RWPE1 (cell line): ENCODE data around the gene DSCAML1.

ENCODE experiments used
- CTCF ChIA-PET: fragments of 350-600 bp; sonication (Branson Sonifier 250); formaldehyde crosslinking; extraction: SDS; loops from one replicate; lab custom pipeline; 2021; lab: Yijun Ruan, JAX
- POLR2A ChIA-PET: fragments of 400-600 bp; formaldehyde crosslinking; extraction: SDS; loops from one replicate; lab custom pipeline; 2020; ENCODE audit warnings: antibody characterized with exemption; ENCODE audit not compliant: low non-redundant PET; lab: Yijun Ruan, JAX
- DNase-seq: peaks from one replicate; pipeline ENCODE4 v3.0.0; 2012; ENCODE audit warnings: low spot score
- H3K27ac ChIP-seq: fragments of 450-650 bp; 2 replicates; pipeline ENCODE4 v1.5.1; 2017
- TF ChIP-seq, protein P1 (sequence below): fragments of 450-650 bp; conservative IDR thresholded peaks from 2 replicates; pipeline ENCODE4 v1.5.1; 2017; ENCODE audit warnings: low read depth, mild to moderate bottlenecking

DSCAML1 gene

DNA sequence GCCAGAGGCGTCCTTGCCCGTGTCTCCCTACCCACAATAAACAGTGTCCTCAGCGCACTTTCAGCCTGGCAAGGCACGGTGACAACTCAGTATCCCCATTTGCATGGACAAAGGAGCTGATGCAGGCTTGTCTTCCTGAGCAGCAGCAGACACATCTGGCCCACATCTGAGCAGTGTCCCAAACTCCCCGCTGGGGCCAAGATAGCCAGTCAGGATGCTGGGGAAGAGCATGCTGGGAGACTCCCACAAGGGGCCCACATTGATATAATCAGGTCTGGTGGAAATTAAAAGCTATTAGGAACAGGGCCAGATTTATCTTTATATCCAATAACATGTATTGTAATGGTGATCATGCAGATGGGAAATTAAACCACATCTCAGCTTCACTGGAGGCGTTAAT lies 24.7 kb downstream of the DSCAML1 start:
- TF ChIP-seq, protein P1, sequence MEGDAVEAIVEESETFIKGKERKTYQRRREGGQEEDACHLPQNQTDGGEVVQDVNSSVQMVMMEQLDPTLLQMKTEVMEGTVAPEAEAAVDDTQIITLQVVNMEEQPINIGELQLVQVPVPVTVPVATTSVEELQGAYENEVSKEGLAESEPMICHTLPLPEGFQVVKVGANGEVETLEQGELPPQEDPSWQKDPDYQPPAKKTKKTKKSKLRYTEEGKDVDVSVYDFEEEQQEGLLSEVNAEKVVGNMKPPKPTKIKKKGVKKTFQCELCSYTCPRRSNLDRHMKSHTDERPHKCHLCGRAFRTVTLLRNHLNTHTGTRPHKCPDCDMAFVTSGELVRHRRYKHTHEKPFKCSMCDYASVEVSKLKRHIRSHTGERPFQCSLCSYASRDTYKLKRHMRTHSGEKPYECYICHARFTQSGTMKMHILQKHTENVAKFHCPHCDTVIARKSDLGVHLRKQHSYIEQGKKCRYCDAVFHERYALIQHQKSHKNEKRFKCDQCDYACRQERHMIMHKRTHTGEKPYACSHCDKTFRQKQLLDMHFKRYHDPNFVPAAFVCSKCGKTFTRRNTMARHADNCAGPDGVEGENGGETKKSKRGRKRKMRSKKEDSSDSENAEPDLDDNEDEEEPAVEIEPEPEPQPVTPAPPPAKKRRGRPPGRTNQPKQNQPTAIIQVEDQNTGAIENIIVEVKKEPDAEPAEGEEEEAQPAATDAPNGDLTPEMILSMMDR = no peak
- ChIA-PET CTCF (no interaction called here), POLR2A (no interaction called here)
- DNase-seq = no peak
- H3K27ac ChIP-seq = no peak overlapping the region

DNA sequence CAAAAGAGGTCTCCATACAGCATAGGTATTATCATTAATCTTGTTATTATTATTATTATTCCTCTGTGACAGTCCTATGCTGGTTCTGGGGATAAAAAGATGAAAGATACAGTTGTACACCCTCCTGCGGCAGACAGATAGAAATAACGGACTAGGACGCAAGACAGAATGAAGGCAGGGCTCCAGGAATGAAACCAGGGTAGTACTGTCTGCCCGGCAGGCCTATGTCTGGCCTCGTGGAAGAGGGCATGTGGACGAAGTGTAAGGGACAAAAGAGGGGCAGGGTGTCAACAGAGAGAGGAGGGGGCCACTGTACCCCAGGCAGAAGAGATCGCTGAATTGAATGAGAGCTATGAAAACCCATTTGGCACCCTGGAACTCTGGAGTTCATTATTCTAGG lies 25.2 kb downstream of the DSCAML1 start:
- TF ChIP-seq, protein P1 = no peak
- ChIA-PET CTCF (no interaction called here), POLR2A (no interaction called here)
- DNase-seq = no peak
- H3K27ac ChIP-seq = no peak overlapping the region

DNA sequence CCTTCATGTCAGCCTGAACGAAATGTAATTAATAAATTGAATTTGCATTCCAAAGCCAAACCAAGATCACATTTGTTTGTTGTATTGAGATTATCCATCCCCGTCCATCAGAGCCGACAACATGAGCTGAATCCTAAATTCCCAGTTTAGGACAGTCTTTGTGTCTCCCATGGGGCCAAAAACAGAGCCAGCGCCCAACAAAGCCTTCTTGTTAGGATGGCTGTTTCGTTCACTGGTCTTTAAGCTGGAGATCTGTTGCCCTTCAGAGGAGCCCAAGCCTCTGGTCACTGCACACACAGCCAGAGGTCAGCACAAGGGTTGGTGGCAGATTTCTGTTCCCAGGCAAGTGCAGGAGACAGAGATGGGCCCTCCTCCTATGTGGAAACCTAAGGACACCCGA lies 25.8 kb downstream of the DSCAML1 start:
- TF ChIP-seq, protein P1 = no peak
- ChIA-PET CTCF (no interaction called here), POLR2A (no interaction called here)
- no peak overlapping the region for H3K27ac ChIP-seq
- no peak for DNase-seq

DNA sequence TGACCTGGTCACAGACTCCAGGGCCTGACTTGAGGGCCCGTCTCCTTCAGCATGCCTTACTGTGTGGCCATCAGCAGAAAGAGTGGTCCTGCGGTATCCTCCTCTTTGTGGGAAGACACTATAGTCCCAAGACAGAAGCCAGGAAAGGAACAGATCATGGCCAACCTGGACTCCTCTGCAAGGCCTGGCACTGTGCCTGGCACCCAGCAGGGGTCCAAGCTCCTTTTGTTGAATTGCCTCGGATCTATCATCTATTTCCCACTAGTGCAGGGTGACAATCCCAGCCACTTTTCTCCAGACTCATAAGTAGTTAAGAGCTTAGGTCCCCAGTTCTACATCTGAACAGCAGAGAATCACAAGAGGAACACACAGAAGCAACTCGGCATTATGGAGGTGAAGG lies 27.0 kb downstream of the DSCAML1 start:
- POLR2A ChIA-PET = no interaction called here
- TF ChIP-seq, protein P1 = no peak
- H3K27ac ChIP-seq = no peak overlapping the region
- CTCF ChIA-PET = interaction anchor here (0.6 kb wide), 1 partner anchor 22 kb away, joined by 4 read pairs; no protein-coding TSS in a partner anchor
- DNase-seq = no peak

DNA sequence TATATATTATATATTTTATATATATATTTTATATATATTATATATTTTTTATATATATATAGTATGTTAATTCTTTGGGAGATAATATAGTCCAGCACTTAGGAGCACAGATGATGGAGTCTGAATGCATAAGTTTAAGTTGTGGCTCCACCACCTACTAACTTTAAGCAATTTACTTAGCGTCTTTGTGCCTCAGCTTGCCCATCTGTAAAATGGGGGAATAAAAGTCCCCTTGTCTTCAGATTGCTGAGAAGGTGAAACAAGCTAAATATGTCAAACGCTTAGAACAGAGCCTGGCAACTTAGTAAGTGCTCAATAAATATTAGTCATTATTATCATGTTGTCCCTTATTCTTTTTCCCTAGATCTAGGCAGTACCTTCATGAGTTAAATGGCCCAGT lies 27.5 kb downstream of the DSCAML1 start:
- POLR2A ChIA-PET = no interaction called here

DNA sequence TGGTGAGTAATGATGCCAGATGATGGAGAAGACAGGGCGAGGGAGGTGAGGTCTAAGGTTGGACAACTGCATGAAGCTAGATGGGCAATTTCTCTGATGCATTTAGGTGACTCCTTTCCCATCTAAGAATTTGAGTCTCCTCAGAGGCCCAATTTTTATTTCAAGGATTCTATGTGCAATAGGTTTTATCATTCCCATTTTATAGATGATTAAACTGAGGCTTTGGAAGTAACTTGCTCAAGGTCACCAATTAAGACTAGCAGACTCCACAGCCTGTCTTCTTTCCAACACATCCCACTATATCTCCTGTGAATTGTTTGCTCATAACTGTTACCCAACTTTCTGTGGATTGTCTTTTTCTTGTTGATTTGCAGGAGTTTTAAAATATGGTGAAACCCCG lies 28.5 kb downstream of the DSCAML1 start:
- POLR2A ChIA-PET = no interaction called here
- DNase-seq = no peak
- TF ChIP-seq, protein P1 = no peak
- CTCF ChIA-PET = no interaction called here
- H3K27ac ChIP-seq = no peak overlapping the region

More for the DNA sequence above, 27.5 kb downstream of the DSCAML1 start:
- TF ChIP-seq, protein P1 = no peak
- DNase-seq = no peak
- no peak overlapping the region for H3K27ac ChIP-seq
- CTCF ChIA-PET = no interaction called here
